WI38 (cell line): Measurements from ENCODE around the gene FPR1.

ENCODE experiments used
- H3K4me3 ChIP-seq: 2 replicates; pipeline ENCODE4 v1.5.1; 2011; ENCODE audit warnings: low read depth, mild to moderate bottlenecking, control low read depth, low read length
- CTCF ChIP-seq: IDR thresholded peaks from 2 replicates; pipeline ENCODE4 v1.5.1; 2012; ENCODE audit warnings: low read depth, mild to moderate bottlenecking, control low read depth, low read length

FPR1 gene

GRCh38 chr19:51704626-51705025 is 47.1 kb downstream of the FPR1 start:
- H3K4me3 ChIP-seq: peak overlapping the region; percentile 65
- TF ChIP-seq CTCF: no peak

GRCh38 chr19:51703575-51704515 is 47.8 kb downstream of the FPR1 start:
- TF ChIP-seq CTCF: peak; percentile 19; the same call in 1 of the 2 replicates
- H3K4me3 ChIP-seq: peak overlapping the region; percentile 65

- H3K4me3 ChIP-seq: no peak overlapping the region
- no peak for TF ChIP-seq CTCF
Measured at GRCh38 chr19:51702825-51703574, 48.7 kb downstream of the FPR1 start.

- H3K4me3 ChIP-seq: no peak overlapping the region
- TF ChIP-seq CTCF: no peak
Measured at GRCh38 chr19:51702103-51702824, 49.4 kb downstream of the FPR1 start.

GRCh38 chr19:51701468-51702100 is 50.1 kb downstream of the FPR1 start:
- no peak for TF ChIP-seq CTCF
- no peak overlapping the region for H3K4me3 ChIP-seq

GRCh38 chr19:51699170-51699569 is 52.5 kb downstream of the FPR1 start:
- no peak for TF ChIP-seq CTCF
- no peak overlapping the region for H3K4me3 ChIP-seq
